B cell (primary cell): ENCODE results near the gene COX5B. TPM values are rescaled to one million over a fixed set of nuclear protein-coding genes. Genes with fewer than 3 reads are reported as not detected.

ENCODE experiments used
- ATAC-seq: fragments of 200-7000 bp; cut with Tn5 transposase; one replicate; pipeline ENCODE4 v1.10.0; 2021; ENCODE audit warnings: low read depth, mild to moderate bottlenecking, moderate number of reproducible peaks, moderate library complexity
- CTCF ChIA-PET: fragments of 350-600 bp; sonication (Branson Sonifier 250); formaldehyde crosslinking; loops from one replicate; lab custom pipeline; 2021; ENCODE audit warnings: antibody characterized with exemption, inconsistent platforms; lab: Charles Lee
- POLR2A ChIA-PET: fragments of 350-600 bp; sonication (Branson Sonifier 250); formaldehyde crosslinking; loops from one replicate; lab custom pipeline; 2021; ENCODE audit warnings: antibody characterized with exemption; lab: Charles Lee
- DNase-seq: peaks from one replicate; pipeline ENCODE4 v3.0.0; 2013
- H2AFZ ChIP-seq: 2 replicates; pipeline ENCODE4 v1.6.1; 2012; ENCODE audit warnings: mild to moderate bottlenecking, low read depth, low read length; ENCODE audit not compliant: insufficient read depth, poor library complexity, severe bottlenecking
- H3K27ac ChIP-seq, 2 donors: 1 replicate in 1 of 2; 2 replicates in 1 of 2; pipeline ENCODE4 v1.5.1; 2012 to 2013; ENCODE audit warnings: low read length in 2 of 2, mild to moderate bottlenecking in 2 of 2, moderate library complexity in 1 of 2
- H3K27me3 ChIP-seq, 4 experiments: fragments of 200-600 bp in 1 of 4; sonication (generic) in 1 of 4; replicated peaks in 1 of 4; 1 replicate in 2 of 4; 2 replicates in 2 of 4; pipeline versions ENCODE4 v1.6.1 to v1.7.0; 2013 to 2016; ENCODE audit warnings: low read length in 3 of 4, mild to moderate bottlenecking in 2 of 4, mixed read lengths in 1 of 4, moderate library complexity in 1 of 4; ENCODE audit not compliant: insufficient read depth in 4 of 4, control insufficient read depth in 3 of 4; ENCODE audit errors: control extremely low read depth in 1 of 4
- H3K36me3 ChIP-seq, 2 experiments: replicated peaks in 1 of 2; 1 replicate in 1 of 2; 2 replicates in 1 of 2; pipeline versions ENCODE4 v1.6.1 to v1.7.1; 2013; ENCODE audit warnings: low read length in 1 of 2; ENCODE audit not compliant: insufficient read depth in 2 of 2, control insufficient read depth in 1 of 2; ENCODE audit errors: control extremely low read depth in 1 of 2, extremely low read depth in 1 of 2
- H3K4me1 ChIP-seq, 2 donors: fragments of 200-600 bp in 1 of 2; sonication (generic) in 1 of 2; 1 replicate in 1 of 2; 2 replicates in 1 of 2; pipeline versions ENCODE4 v1.5.1 to v1.6.1; 2013 to 2017; ENCODE audit warnings: low read length in 2 of 2; ENCODE audit not compliant: control insufficient read depth in 2 of 2, insufficient read depth in 2 of 2
- H3K4me2 ChIP-seq: replicated peaks from 2 replicates; pipeline ENCODE3; 2012; ENCODE audit warnings: mild to moderate bottlenecking, low read depth, low read length; ENCODE audit not compliant: poor library complexity, severe bottlenecking
- H3K4me3 ChIP-seq, 5 experiments: fragments of 200-600 bp in 1 of 5; sonication (generic) in 1 of 5; 1 replicate in 3 of 5; 2 replicates in 2 of 5; pipeline versions ENCODE4 v1.5.1 to v1.7.0; 2011 to 2016; ENCODE audit warnings: low read length in 4 of 5, mild to moderate bottlenecking in 4 of 5, low read depth in 2 of 5, control low read depth in 1 of 5, moderate library complexity in 1 of 5; ENCODE audit not compliant: insufficient read depth in 1 of 5; ENCODE audit errors: control extremely low read depth in 1 of 5, extremely low read depth in 1 of 5
- H3K79me2 ChIP-seq: fragments of 200-600 bp; sonication (generic); one replicate; pipeline ENCODE4 v1.6.0; 2016; ENCODE audit warnings: low read length; ENCODE audit not compliant: control insufficient read depth, insufficient read depth
- H3K9ac ChIP-seq: fragments of 200-600 bp; sonication (generic); 2 replicates; pipeline ENCODE4 v1.6.1; 2017; ENCODE audit warnings: mild to moderate bottlenecking, low read length, moderate library complexity
- H3K9me3 ChIP-seq, 3 donors: one replicate each; pipeline versions ENCODE4 v1.6.1 to v1.7.1; 2013; ENCODE audit warnings: low read length in 2 of 3; ENCODE audit not compliant: control insufficient read depth in 2 of 3, insufficient read depth in 1 of 3; ENCODE audit errors: control extremely low read depth in 1 of 3
- H4K20me1 ChIP-seq: 2 replicates; pipeline ENCODE4 v1.6.0; 2012; ENCODE audit warnings: mild to moderate bottlenecking, low read length; ENCODE audit not compliant: insufficient read depth, control insufficient read depth, poor library complexity, severe bottlenecking
- H3K27ac Mint-ChIP-seq: one replicate; pipeline ENCODE4 v1.8.0; 2021; ENCODE audit warnings: mixed read lengths
- H3K27me3 Mint-ChIP-seq: one replicate; pipeline ENCODE4 v1.8.0; 2021; ENCODE audit warnings: mixed read lengths
- H3K4me1 Mint-ChIP-seq: one replicate; pipeline ENCODE4 v1.8.0; 2021; ENCODE audit warnings: mixed read lengths
- H3K4me3 Mint-ChIP-seq: one replicate; pipeline ENCODE4 v1.8.0; 2021; ENCODE audit warnings: mixed read lengths
- H3K9me3 Mint-ChIP-seq: one replicate; pipeline ENCODE4 v1.8.0; 2022; ENCODE audit warnings: mixed read lengths; ENCODE audit not compliant: insufficient read depth
- EZH2 ChIP-seq: IDR thresholded peaks from 2 replicates; pipeline ENCODE4 v1.6.1; 2012; ENCODE audit warnings: borderline replicate concordance, low read depth, mild to moderate bottlenecking, moderate library complexity, low read length; ENCODE audit not compliant: insufficient read depth, poor library complexity, severe bottlenecking
- WGBS: methylation state at CpG from one replicate; pipeline ENCODE4 v1.1.5; 2013; ENCODE audit warnings: missing lambda C conversion rate; ENCODE audit not compliant: insufficient coverage; 5-methylcytosine and 5-hydroxymethylcytosine counted together
- intact Hi-C: fragments of 100-400 bp; cut with micrococcal nuclease; formaldehyde crosslinking; loops from one replicate; pipeline ENCODE4 v1.10.0; 2022
- polyA plus RNA-seq: library from polyadenylated mRNA; depleted of rRNA; stranded (reverse); fragments of >200 nt; gene quantifications from 2 replicates; pipeline ENCODE4 v1.2.3, GENCODE V29; 2012
- total RNA-seq, 2 donors: library from RNA; stranded (reverse); fragments of 120-200 nt in 1 of 2; gene quantifications; 1 replicate in 1 of 2; 2 replicates in 1 of 2; pipeline versions ENCODE4 v1.2.3 to v1.2.4, GENCODE V29; 2013 to 2022
- TF ChIP-seq, protein P1 (sequence below): fragments of 200-600 bp; IDR thresholded peaks from one replicate; pipeline ENCODE4 v1.8.0; 2022; ENCODE audit warnings: antibody characterized with exemption, mild to moderate bottlenecking

Gene COX5B
- total and polyA plus RNA-seq, 2 donors (not counting 1 experiment from before 2014, with no cell fraction given), result 111 to 164 TPM

DNA sequence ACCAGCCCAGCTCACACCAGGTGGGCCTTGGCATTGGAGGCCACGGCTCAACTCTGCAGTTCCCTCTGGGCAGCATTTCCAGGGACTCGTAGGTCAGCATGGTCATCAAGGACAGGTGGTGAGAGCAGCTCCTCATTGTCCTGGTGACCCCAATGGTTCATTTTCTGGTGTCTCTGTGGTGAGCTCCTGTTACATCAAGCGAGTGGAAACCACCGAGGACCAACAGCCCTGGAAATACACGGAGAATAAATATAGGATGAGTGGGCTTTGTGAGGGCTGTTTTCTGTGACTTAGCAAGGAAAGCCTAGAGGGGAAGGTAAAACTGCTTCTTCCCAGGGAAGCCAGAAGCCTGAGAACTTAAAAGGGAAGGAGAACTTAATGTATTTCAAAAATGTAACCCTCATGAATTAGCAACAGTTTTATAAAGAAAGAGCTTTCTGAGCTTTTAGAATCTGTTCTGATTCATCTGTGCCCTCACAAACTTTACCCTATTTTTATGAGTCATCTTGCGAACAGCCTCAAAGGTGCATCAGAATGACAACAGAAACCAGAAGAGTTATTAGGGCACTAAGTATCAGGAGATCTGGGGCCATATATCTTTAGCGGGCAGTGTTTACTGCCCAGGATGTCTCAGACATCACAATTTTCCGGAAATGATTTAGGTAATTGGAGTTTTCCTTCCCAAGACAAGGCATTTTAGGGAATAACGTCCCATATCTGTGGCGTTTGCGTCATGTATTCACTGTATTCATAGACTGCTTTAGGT is 42.4 kb downstream of the COX5B start:
- intact Hi-C loops, result no loop called here
- Histone ChIP-seq H3K4me2 (no peak overlapping the region), H3K79me2 (no peaks in the 10 kb centered on the region), H3K4me1 (no peaks in the 10 kb centered on the region), H3K36me3 (no peaks in the 10 kb centered on the region), H4K20me1 (no peaks in the 10 kb centered on the region), H3K27ac (no peak overlapping the region), H3K27me3 (no peaks in the 10 kb centered on the region), H3K9ac (no peak overlapping the region), H3K4me3 (no peak overlapping the region), H2AFZ (no peak overlapping the region), H3K9me3 (no peaks in the 10 kb centered on the region)
- no peaks in the 10 kb centered on the region for H3K9me3 Mint-ChIP-seq
- no peak overlapping the region for H3K27ac Mint-ChIP-seq
- peaks cover 3% of the 10 kb centered on the region for H3K4me1 Mint-ChIP-seq
- no peaks in the 10 kb centered on the region for H3K27me3 Mint-ChIP-seq
- ChIA-PET POLR2A (no interaction called here), CTCF (interaction anchor here (1.0 kb wide), 1 partner anchor 12 kb away, joined by 3 read pairs; no protein-coding TSS in a partner anchor)
- DNase-seq (no peak), ATAC-seq (no peak)
- no peak overlapping the region for H3K4me3 Mint-ChIP-seq
- TF ChIP-seq, protein P1, sequence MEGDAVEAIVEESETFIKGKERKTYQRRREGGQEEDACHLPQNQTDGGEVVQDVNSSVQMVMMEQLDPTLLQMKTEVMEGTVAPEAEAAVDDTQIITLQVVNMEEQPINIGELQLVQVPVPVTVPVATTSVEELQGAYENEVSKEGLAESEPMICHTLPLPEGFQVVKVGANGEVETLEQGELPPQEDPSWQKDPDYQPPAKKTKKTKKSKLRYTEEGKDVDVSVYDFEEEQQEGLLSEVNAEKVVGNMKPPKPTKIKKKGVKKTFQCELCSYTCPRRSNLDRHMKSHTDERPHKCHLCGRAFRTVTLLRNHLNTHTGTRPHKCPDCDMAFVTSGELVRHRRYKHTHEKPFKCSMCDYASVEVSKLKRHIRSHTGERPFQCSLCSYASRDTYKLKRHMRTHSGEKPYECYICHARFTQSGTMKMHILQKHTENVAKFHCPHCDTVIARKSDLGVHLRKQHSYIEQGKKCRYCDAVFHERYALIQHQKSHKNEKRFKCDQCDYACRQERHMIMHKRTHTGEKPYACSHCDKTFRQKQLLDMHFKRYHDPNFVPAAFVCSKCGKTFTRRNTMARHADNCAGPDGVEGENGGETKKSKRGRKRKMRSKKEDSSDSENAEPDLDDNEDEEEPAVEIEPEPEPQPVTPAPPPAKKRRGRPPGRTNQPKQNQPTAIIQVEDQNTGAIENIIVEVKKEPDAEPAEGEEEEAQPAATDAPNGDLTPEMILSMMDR, result no peak
- TF ChIP-seq EZH2, result no peak
- WGBS, result 86% methylated on average over 8 of the region's 11 CpGs

DNA sequence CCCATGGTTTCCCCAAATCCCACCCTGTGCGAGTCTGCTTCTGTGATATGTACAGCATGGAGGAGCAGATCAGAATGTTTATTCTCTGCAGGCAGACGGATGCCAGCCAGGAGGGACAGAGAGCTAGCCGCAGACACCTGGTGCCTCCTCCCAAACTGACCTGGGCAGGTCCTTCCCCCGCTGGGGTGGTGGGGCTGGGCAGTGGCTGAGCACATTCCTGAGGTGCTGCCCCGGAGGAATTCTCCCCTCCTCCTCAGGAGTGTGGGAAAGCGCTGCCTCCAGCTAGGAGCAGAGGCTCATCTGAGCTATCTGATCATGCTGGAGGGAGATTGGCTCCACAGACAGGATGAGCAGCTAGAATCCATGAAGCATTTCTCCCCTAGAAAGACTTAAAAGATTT is 45.3 kb downstream of the COX5B start:
- Histone ChIP-seq H3K4me2 (no peak overlapping the region), H4K20me1 (no peaks in the 10 kb centered on the region), H3K79me2 (no peaks in the 10 kb centered on the region), H3K9me3 (no peaks in the 10 kb centered on the region), H3K4me3 (no peak overlapping the region), H3K9ac (no peak overlapping the region), H3K36me3 (no peaks in the 10 kb centered on the region), H2AFZ (no peak overlapping the region), H3K4me1 (no peaks in the 10 kb centered on the region), H3K27ac (no peak overlapping the region), H3K27me3 (no peaks in the 10 kb centered on the region)
- ChIA-PET POLR2A (no interaction called here), CTCF (interaction anchor here (1.1 to 1.7 kb wide), 2 partner anchors 9 to 101 kb away, joined by 3 to 7 read pairs; no protein-coding TSS in a partner anchor)
- intact Hi-C loops, result no loop called here
- H3K4me3 Mint-ChIP-seq, result no peak overlapping the region
- no peak for ATAC-seq
- TF ChIP-seq, protein P1, result no peak
- TF ChIP-seq EZH2, result no peak
- H3K4me1 Mint-ChIP-seq, result peaks cover 3% of the 10 kb centered on the region
- DNase-seq, result no peak
- H3K27ac Mint-ChIP-seq, result no peak overlapping the region
- WGBS, result 100% methylated on average over 4 of the region's 6 CpGs
- H3K9me3 Mint-ChIP-seq, result no peaks in the 10 kb centered on the region
- no peaks in the 10 kb centered on the region for H3K27me3 Mint-ChIP-seq
